HG03558 (cell line): ENCODE data around the gene TEX2.
"Not testable (repeated sequence)": the region's sequence is repeated elsewhere in the genome, so short reads cannot be mapped to it uniquely, and the experiment has no call there.

Experiments
- ATAC-seq: cut with Tn5 transposase; IDR thresholded peaks from one replicate; pipeline ENCODE4 v1.9.1; 2021; ENCODE audit warnings: moderate number of reproducible peaks; ENCODE audit not compliant: unreplicated experiment; ENCODE audit errors: extremely low read depth

Gene TEX2

GRCh38 chr17:64126918-64127317 is 136.1 kb downstream of the TEX2 start:
- no peak for ATAC-seq

DNA sequence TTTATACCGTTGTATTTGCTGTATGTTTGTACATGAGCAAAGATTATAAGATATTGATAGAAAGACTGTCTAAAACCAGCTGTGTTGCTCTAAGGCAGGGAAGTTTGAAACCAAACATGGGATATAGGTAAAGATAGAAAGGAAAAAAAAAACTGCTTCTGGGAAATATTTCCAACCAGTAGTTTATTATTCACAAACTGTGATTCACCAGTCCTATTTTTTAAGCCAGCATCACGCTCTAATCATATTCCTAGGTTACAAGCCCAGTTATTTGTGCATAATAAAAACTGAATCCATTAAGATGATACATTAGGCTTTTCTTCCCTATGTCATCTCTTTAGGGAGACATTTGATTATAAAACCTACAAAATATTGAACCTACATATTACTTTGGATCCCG is 137.1 kb downstream of the TEX2 start:
- no peak for ATAC-seq

DNA sequence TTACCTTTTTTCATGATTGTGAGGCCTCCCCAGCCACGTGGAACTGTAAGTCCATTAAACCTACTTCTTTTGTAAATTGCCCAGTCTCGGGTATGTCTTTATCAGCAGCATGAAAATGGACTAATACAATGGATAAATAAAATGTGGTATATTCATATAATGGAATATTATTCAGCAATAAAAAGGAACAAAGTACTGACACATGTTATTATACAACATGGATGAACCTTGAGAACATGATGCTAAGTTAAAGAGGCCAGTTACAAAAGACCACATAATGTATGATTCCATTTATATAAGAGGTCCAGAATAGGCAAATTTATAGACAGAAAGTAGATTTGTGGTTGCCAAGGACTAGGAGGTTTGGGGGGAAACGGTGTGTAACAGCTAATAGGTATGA is 138.5 kb downstream of the TEX2 start:
- no peak for ATAC-seq

DNA sequence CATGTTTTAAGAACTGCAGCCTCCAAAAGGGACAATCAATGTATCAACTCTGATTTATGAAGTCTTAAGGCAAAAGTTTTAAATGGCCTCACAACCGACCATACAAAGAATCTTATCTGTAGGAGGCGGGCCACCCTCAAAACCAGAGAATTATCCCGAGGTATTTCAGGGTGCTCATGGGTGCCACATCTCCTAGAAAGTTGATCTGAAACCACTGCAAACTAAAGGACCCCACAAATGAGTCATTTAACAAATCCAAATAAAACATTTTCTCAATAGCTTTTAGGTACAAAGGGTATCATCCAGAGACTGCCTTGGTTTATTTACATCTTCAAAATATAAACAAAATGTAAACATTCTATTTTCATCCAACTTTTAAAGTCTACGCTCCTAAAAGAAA is 139.9 kb downstream of the TEX2 start:
- no peak for ATAC-seq

GRCh38 chr17:64120972-64121786 is 141.9 kb downstream of the TEX2 start:
- ATAC-seq, result not testable (repeated sequence)

DNA sequence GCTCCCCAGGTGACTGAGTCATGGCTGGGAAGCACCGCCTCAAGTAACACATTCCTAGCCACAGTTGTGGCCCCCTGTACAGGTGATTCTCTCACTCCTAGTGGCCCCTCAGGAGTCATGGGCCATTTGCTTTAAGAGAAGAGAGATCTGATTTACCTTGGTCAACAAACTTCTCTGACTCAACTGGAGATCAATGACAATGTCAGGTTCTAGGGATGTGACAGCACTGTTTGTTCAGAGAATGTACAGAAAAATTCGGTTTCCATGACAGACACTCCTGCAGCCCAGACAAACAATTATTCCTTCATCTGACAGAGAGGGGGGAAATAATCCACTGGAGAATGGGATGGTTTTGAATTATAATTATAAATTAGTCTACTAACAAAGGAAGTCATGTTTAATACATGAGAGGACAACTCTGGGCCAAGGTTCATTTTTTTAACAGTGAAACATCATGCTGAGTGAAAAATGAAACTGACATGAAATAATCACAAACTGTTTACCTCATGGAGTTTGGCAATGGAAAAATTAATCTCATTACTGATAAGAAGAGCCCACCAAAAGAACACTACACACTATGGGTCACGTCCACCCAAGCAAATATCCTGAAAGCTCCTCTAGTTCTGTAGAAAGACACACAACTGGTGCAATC is 142.8 kb downstream of the TEX2 start:
- no peak for ATAC-seq

GRCh38 chr17:64117981-64118979 is 144.8 kb downstream of the TEX2 start:
- no peak for ATAC-seq

DNA sequence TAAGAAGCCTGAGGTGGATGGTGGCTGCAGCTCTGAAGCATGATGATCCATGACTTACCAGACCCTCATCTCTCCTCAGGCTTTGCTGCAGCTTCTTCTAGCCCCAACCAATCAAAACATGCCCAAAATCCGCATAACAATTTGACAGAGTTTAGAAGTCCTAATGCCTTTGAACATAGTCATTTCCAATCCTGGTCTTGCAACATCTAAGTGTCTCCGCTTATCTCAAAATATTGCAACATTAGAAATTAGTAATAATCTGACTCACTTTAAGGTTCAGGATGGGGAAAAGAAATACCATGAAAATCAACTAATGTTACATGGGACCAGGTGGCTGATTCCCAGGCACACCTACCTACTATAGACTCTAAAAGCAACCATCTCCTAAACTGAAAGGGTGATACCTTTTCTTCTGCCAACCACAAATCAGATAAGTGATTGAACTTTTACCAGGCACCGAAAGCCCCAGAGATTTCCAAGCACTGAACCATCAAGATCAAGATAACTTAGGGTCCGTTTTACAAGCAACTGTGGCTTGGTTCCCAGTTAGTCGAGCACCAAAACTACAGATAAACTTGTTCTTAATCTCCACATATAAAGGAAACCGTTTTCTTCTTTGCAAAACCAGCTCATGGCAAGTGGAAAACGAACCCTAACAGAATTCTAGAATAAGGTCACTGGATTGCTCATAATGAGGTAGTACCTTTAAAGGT is 147.1 kb downstream of the TEX2 start:
- ATAC-seq, result no peak

GRCh38 chr17:64115043-64115698 is 147.9 kb downstream of the TEX2 start:
- no peak for ATAC-seq

GRCh38 chr17:64113006-64113405 is 150.1 kb downstream of the TEX2 start:
- no peak for ATAC-seq

GRCh38 chr17:64111831-64112230 is 151.2 kb downstream of the TEX2 start:
- no peak for ATAC-seq

- no peak for ATAC-seq
Observed at GRCh38 chr17:64110379-64111152, 152.5 kb downstream of the TEX2 start.

DNA sequence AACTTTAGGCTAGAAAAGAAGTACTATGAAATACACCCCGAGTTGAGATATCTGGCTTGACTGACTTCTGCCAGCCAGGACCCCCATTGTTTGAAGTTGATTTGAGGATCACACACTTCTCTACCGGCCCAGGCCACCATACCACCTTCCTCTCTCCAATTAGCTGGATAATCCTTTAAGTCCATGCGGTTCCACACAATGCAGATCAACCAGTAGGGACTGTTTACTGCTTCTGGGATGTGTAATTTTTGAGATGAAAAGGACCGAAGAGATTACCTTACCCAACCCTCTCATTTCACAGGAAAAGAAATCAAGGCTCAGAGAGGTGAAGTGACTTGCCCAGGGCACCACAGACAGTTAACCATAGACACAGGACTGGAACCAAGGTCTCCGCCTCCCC is 153.7 kb downstream of the TEX2 start:
- no peak for ATAC-seq

GRCh38 chr17:64107500-64108236 is 155.4 kb downstream of the TEX2 start:
- ATAC-seq, result no peak

- no peak for ATAC-seq
Observed at GRCh38 chr17:64106918-64107317, 156.1 kb downstream of the TEX2 start.

DNA sequence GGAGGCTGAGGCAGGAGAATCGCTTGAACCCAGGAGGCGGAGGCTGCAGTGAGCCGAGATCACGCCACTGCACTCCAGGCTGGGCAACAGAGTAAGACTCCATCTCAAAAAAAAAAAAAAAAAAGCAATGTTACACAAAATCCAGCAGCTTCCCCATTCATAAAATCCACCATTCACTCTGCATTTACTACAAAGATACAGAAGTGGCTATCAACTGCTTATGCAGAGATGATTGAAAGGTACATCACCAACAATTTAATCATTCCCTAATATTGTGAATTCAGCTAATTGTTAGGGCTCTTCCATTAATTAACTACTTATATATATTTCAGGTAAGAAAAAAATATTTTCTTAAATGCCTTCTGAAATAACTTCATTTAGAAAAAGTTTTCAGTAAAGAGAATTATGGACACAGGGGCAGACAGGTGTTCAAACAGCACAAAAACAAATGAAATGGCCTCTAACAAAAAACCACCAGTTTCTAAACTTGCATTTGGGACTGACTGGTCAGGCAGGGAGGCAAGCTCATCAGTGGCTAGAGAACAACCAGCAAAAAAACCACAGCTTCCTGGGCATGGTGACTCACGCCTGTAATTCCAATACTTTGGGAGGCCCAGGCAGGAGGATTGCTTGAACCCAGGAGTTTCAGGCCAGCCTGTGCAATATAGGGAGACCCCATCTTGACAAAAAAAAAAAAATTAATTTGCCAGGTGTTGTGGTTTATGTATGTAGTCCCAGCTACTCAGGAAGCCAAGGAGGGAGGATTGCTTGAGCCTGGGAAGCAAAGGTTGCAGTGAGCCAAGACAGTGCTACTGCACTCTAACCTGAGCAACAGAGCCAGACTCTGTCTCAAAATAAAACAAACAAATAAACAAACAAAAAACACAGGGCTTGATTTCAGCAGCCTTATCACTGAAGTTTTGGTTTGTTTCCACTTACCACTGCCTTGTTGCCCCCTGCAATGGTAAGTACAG is 159.4 kb downstream of the TEX2 start:
- ATAC-seq, result no peak
